Ecto neural progenitor cell (in vitro differentiated cells): ENCODE measurements around the gene AFAP1.

Source experiments
- DNase-seq: peaks from one replicate; pipeline ENCODE4 v3.0.0-alpha.2; 2018; ENCODE audit warnings: low spot score

AFAP1 gene

GRCh38 chr4:7820031-7820818 lies 119.4 kb downstream of the AFAP1 start:
- no peak for DNase-seq

- no peak for DNase-seq
Measured at GRCh38 chr4:7819446-7819845, 120.2 kb downstream of the AFAP1 start.

GRCh38 chr4:7818399-7818911 lies 121.2 kb downstream of the AFAP1 start:
- no peak for DNase-seq

- DNase-seq = no peak
Measured at GRCh38 chr4:7817877-7818398, 121.7 kb downstream of the AFAP1 start.

- no peak for DNase-seq
Measured at GRCh38 chr4:7816771-7817170, 122.9 kb downstream of the AFAP1 start.

GRCh38 chr4:7815981-7816380 lies 123.7 kb downstream of the AFAP1 start:
- DNase-seq = no peak

GRCh38 chr4:7815562-7815961 lies 124.1 kb downstream of the AFAP1 start:
- DNase-seq = no peak

GRCh38 chr4:7814451-7814850 lies 125.2 kb downstream of the AFAP1 start:
- no peak for DNase-seq

GRCh38 chr4:7813674-7814073 lies 126.0 kb downstream of the AFAP1 start:
- DNase-seq = no peak

- DNase-seq = no peak
Measured at GRCh38 chr4:7812921-7813320, 126.7 kb downstream of the AFAP1 start.

GRCh38 chr4:7812231-7812857 lies 127.3 kb downstream of the AFAP1 start:
- no peak for DNase-seq

- no peak for DNase-seq
Measured at GRCh38 chr4:7811536-7812191, 128.0 kb downstream of the AFAP1 start.

GRCh38 chr4:7810783-7811535 lies 128.7 kb downstream of the AFAP1 start:
- DNase-seq = no peak

GRCh38 chr4:7808752-7809151 lies 130.9 kb downstream of the AFAP1 start:
- DNase-seq = no peak

- no peak for DNase-seq
Measured at GRCh38 chr4:7808181-7808580, 131.5 kb downstream of the AFAP1 start.

GRCh38 chr4:7807351-7807921 lies 132.2 kb downstream of the AFAP1 start:
- DNase-seq = no peak

GRCh38 chr4:7806338-7807090 lies 133.1 kb downstream of the AFAP1 start:
- DNase-seq = no peak

GRCh38 chr4:7805533-7806337 lies 133.9 kb downstream of the AFAP1 start:
- no peak for DNase-seq

GRCh38 chr4:7804756-7805385 lies 134.8 kb downstream of the AFAP1 start:
- DNase-seq = no peak
